IPS-15b (cell line): ENCODE data around the gene UBE2L3.
"Not testable (repeated sequence)": the region's sequence is repeated elsewhere in the genome, so short reads cannot be mapped to it uniquely, and the experiment has no call there.

Source experiments
- H3K27me3 ChIP-seq: one replicate; pipeline ENCODE4 v1.6.1; 2013; ENCODE audit warnings: low read length; ENCODE audit not compliant: control insufficient read depth, insufficient read depth
- H3K36me3 ChIP-seq: one replicate; pipeline ENCODE4 v1.6.1; 2013; ENCODE audit warnings: low read length; ENCODE audit not compliant: control insufficient read depth, insufficient read depth
- H3K4me1 ChIP-seq: one replicate; pipeline ENCODE4 v1.6.1; 2013; ENCODE audit warnings: mild to moderate bottlenecking, low read length; ENCODE audit not compliant: control insufficient read depth, insufficient read depth
- H3K4me3 ChIP-seq: one replicate; pipeline ENCODE4 v1.5.1; 2013; ENCODE audit warnings: low read depth, low read length
- H3K9ac ChIP-seq: one replicate; pipeline ENCODE4 v1.6.1; 2013; ENCODE audit warnings: low read depth, mild to moderate bottlenecking, low read length
- H3K9me3 ChIP-seq: one replicate; pipeline ENCODE4 v1.6.1; 2013; ENCODE audit warnings: mild to moderate bottlenecking, low read length; ENCODE audit not compliant: control insufficient read depth, insufficient read depth

UBE2L3 gene

DNA sequence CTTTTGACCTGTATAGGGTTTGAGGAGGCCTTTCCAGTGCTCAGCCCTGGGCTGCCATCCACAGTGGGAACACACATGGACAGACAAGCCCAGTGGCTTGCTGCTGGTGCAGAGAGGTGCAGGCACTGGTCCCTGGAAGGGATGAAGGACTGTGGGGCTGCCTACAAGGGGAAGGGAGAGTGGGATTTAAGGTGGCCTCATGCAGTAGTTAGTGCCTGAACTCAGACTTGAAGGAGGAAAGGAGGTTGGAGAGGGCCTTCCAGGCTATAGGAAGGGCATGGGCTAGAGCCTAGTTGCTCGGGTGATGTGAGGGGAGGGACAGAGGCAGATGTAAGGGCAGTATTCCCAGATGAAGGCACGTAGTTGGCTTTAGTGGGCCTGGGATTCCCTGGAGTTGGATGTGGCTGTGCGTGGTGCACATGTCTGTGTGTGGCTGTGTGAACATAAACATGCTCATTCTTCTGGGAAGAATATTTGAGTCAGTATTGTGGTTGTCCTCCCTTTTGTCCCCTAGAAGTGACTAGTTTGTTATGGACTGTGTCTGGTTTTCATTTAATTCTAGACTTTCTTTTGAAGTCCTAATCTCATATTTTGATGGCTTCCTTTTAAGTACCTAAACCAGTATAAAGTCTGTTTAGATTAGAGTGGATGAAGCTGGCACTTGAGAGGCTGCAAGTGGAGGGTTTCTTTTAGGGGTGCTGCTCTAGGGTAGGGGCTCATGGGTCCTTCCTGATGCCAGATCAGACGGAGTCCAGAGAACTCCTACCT lies 43.9 kb downstream of the UBE2L3 start:
- Histone ChIP-seq H3K36me3 (peaks cover 23% of the 10 kb centered on the region), H3K9me3 (no peaks in the 10 kb centered on the region), H3K9ac (no peak overlapping the region), H3K4me3 (no peak overlapping the region), H3K4me1 (no peaks in the 10 kb centered on the region), H3K27me3 (no peaks in the 10 kb centered on the region)

DNA sequence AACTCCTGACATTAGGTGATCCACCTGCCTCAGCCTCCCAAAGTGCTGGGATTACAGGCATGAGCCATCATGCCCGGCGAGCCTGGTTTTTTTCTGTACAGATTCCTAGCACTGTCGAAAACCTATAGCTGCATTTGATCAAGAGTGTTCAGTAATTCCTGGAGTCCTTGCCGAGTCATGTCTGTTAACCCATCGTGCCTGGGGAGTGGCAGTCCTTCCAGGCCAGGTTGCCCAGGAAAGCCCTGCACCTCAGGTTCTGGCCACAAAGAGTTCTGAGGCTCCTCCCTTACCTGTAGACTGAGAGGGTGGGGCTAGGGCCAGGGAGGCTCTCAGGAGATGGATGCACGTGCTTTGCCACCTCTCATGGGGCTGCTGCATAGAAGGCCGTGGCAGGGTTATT lies 45.3 kb downstream of the UBE2L3 start:
- no peaks in the 10 kb centered on the region for H3K27me3 ChIP-seq
- H3K9ac ChIP-seq, result no peak overlapping the region
- no peak overlapping the region for H3K4me3 ChIP-seq
- peaks cover 23% of the 10 kb centered on the region for H3K36me3 ChIP-seq
- H3K4me1 ChIP-seq, result no peaks in the 10 kb centered on the region
- no peaks in the 10 kb centered on the region for H3K9me3 ChIP-seq

DNA sequence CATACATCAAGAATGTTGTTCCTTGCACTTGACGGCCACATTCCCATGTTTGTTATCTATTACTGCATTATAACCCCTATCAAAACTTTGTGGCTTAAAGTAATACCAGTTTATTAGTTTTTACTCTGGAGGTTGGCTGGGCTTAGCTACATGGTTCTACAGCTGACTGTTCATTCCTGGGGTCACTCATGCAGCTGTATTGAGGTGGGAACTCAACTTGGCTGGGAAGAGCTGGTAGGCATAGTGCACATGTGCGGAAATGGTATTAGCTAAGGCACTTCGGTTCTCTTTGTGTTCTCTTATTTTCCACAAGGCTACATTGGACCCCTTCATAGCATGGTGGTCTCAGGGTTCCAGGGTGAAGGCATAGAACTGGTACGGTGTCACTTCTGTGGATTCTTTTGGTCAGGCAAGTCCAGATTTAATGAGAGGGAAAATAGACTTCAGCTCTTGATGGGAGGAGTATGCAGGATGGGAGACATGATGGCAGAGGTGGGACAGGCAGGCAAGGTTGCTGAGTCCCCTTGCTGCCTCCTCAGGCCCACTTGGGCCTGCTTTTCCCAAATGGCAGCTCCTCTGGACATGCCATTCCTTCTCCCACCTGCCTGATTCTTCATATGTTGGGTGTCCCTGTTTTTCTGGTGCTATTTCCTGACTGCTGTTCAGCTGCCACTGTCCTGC lies 46.2 kb downstream of the UBE2L3 start:
- no peaks in the 10 kb centered on the region for H3K27me3 ChIP-seq
- no peak overlapping the region for H3K9ac ChIP-seq
- no peaks in the 10 kb centered on the region for H3K4me1 ChIP-seq
- peaks cover 23% of the 10 kb centered on the region for H3K36me3 ChIP-seq
- no peak overlapping the region for H3K4me3 ChIP-seq
- H3K9me3 ChIP-seq, result no peaks in the 10 kb centered on the region

DNA sequence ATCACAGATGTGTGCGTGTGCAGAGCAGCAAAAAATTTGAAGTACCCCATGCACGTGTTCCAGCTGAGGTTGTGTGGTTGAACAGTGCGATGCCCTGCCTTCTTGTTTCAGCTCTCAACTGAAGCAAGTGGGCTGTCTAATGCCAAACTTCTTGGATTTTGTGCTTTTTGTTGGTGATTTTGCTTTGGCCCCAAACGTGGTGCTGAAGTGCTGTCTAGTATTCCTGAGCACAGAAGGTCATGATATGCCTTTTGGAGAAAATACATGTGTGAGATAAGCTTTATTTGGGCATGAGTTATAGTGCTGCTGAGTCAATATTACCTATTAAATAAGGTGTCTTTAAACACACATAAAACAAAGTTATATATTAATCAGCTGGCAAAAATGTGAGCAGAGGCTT lies 48.2 kb downstream of the UBE2L3 start:
- Histone ChIP-seq H3K9me3 (no peaks in the 10 kb centered on the region), H3K27me3 (no peaks in the 10 kb centered on the region), H3K4me3 (no peak overlapping the region), H3K4me1 (no peaks in the 10 kb centered on the region), H3K9ac (no peak overlapping the region), H3K36me3 (peaks cover 23% of the 10 kb centered on the region)

DNA sequence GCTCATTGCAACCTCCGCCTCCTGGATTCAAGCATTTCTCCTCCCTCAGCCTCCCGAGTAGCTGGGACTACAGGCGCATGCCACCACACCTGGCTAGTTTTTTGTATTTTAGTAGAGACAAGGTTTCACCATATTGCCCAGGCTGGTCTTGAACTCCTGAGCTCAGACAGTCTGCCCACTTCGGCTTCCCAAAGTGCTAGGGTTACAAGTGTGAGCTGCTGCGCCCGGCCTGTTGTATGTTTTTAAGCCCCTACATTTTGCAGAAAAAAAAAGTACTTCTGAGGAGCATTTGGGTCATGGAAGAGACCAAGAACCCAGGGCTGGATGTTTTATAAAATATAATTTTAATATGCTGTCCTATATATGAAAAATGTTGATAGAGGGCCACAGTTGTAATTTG lies 49.8 kb downstream of the UBE2L3 start:
- not testable (repeated sequence) for H3K4me1 ChIP-seq, H3K9ac ChIP-seq, H3K27me3 ChIP-seq, H3K4me3 ChIP-seq, H3K9me3 ChIP-seq
- H3K36me3 ChIP-seq, result peaks cover 21% of the 10 kb centered on the region

DNA sequence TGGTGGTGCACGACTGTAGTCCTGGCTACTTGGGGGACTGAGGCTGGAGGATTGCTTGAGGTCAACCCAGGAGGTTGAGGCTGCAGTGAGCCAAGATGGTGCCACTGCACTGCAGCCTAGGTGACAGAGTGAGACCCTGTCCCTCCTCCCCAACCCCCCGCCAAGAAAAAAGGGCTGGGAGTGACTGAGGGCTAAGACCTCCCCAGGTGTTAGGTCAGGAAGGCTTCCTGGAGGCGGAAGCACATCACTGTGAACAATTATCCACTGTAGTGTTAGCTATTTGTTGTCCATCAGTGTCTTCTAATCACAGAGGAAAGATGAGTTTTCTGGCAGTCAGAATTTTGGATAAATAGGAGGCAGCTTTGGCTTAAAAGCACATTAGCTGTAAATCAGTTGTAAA lies 53.5 kb downstream of the UBE2L3 start:
- no peaks in the 10 kb centered on the region for H3K9me3 ChIP-seq
- H3K4me3 ChIP-seq, result no peak overlapping the region
- H3K9ac ChIP-seq, result no peak overlapping the region
- peaks cover 9% of the 10 kb centered on the region for H3K36me3 ChIP-seq
- H3K4me1 ChIP-seq, result no peaks in the 10 kb centered on the region
- H3K27me3 ChIP-seq, result no peaks in the 10 kb centered on the region

DNA sequence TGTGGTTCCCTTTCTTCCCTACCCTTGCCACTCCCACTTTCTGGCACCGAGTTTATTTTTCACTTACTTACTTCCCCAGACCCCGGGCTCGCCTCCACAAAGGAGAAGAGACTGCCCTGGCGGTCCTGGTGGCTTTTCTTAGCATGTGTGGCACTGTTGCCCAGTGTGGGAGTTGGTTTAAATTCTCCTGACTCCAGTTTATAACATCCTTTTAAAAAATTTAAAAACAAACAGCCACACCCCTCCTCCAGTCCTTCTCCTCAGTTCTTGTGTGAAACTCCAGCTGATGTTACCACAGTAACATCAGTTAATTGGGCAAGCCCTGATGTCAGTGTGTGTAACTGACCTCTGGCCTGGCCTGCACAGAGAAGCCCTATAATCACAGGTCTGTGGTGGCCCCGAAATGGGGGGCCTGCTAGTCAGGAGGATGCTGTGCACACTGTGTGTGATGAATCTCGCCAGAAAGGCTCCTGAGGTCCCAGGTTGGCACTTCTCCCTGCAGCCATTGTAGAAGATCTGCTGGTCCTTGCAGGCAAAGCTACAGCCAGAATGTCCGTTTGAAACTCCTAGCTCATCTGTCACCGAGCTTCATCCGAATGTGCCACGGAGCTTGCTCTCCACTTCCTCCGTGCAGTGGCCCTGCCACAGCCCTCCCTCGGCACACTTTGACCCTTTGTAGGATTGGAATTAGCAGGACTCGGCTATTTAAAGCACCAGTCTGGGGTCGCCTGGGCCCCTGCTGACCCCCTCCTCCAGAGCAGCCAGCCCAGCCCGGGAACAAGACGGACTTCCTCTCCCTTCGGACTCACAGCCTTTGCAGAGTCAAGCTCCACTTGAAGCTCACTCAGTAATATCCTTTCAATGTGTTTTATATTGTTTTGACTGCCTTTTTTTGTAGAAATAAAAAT lies 54.8 kb downstream of the UBE2L3 start:
- no peak overlapping the region for H3K4me3 ChIP-seq
- H3K9me3 ChIP-seq, result no peaks in the 10 kb centered on the region
- no peaks in the 10 kb centered on the region for H3K27me3 ChIP-seq
- H3K4me1 ChIP-seq, result no peaks in the 10 kb centered on the region
- H3K9ac ChIP-seq, result no peak overlapping the region
- peaks cover 9% of the 10 kb centered on the region for H3K36me3 ChIP-seq

DNA sequence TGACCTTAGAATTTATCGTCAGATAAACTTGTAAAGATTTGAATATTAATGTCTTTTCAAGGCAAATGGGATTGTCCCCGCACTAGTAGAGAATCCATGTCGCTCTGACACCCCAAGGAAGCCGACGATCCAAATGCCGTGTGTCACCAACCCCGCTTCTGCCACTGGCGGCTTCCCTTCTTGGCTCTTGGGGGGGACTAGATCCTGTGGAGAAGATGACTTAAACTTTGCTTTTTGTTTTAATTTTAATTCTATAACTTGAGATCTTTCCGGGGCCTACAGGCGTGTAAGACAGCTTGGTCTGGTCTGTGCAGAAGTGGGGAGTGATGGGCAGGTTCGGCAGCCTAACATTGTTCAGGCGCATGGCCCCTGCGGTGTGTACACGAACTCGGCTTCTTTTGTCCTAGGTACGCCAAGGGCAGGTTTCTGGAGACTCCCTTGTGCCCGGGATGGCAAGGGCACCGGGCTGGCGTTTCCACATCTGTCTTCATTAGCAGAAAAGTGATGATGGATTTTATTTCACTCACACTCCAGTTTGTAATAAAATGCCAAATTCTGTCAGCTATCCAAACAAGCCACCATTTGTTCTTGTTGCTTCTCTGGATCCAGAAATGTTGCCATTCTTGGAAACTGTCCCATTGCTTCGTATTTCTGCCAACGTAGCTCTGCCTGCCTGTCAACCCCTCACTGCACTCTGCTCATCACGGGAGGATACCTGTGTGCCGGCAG lies 55.6 kb downstream of the UBE2L3 start:
- H3K9me3 ChIP-seq, result no peaks in the 10 kb centered on the region
- no peak overlapping the region for H3K4me3 ChIP-seq
- no peak overlapping the region for H3K9ac ChIP-seq
- no peaks in the 10 kb centered on the region for H3K4me1 ChIP-seq
- no peaks in the 10 kb centered on the region for H3K27me3 ChIP-seq
- peaks cover 12% of the 10 kb centered on the region for H3K36me3 ChIP-seq

DNA sequence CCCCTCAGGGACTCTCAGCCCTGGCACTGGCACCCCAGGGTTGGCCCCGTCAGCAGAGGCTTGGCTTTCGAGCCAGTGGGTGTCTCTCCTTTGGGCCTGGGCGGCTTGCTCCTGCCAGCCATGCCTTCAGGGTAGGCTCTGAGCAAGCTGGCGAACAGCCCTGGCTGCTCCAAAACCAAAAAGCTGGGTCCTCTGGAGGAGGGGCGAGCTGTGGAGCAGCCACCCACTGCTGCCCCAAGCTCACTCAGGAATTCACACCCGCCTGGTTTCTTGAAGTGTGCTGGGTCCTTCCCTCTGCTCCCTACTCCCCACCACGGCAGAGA lies 56.1 kb downstream of the UBE2L3 start:
- Histone ChIP-seq H3K27me3 (no peaks in the 10 kb centered on the region), H3K36me3 (peaks cover 17% of the 10 kb centered on the region), H3K4me3 (no peak overlapping the region), H3K4me1 (no peaks in the 10 kb centered on the region), H3K9ac (no peak overlapping the region), H3K9me3 (no peaks in the 10 kb centered on the region)

DNA sequence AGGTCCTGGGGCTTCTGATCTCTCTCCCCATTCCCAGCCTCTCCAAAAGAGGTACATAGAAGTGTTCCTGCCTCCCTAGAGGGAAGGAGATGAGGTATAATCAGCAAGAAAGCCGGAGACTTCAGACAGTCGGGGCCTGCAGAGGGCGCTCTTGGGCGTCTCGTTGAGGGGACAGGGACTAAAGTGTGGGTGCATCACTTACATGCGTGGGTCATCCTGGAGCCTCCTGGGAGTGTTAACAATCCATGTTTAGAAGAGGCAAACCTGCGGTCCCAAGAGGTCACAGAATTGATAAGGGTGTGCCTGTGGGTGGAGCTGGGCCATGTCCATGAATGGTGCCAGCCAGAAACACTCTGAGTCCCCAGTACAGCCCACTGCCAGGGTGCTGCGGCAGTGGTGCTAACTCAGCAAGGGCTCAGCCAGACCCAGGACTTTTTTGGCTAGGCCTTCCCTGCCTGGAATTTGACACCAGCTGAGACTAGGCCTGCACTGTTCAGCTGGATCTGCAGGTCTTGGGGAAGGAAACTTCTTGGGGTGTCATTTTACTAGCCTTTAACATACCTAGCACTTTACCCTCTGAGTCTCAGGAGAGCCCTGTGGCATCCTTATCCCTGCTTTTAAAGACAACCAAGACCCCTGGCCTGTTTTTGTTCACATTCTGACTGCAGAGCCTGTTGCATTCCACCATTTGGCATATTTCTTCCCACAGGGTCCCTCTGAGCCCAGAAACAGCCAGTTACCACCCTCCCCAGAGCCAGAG lies 56.8 kb downstream of the UBE2L3 start:
- Histone ChIP-seq H3K27me3 (no peaks in the 10 kb centered on the region), H3K9me3 (no peaks in the 10 kb centered on the region), H3K4me3 (no peak overlapping the region), H3K36me3 (peaks cover 17% of the 10 kb centered on the region), H3K9ac (no peak overlapping the region), H3K4me1 (no peaks in the 10 kb centered on the region)
